ENCODE data around the gene ATXN1.
"Not testable (repeated sequence)": the region's sequence is repeated elsewhere in the genome, so short reads cannot be mapped to it uniquely, and the experiment has no call there.

The ATXN1 gene

DNA sequence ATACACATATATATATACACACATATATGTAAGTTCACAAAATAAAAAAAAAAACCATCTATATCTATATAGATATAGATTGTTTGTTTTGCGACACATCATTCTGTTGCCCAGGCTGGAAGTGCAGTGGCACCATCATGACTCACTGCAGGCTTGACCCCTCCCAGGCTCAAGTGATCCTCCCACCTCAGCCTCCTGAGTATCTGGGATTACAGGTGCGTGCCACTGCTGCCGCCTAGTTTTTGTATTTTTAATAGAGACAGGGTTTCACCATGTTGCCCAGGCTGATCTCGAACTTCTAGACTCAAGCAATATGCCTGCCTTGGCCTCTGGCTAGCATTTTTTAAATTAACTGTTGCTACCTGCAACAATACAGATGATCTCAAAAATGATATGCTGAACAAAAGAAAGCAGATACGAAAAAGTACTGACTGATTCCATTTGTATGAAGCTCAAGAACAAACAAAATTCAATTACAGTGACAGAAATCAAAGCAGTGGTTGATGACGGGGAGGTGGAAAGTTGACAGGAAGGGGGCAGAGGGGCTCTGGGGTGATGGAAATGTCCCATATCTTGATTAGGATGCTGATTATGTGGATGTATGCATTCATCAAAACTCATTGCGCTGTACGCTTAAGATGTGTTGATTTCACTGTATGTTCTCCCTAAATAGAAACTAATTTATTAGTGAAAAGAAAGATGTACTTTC lies 49.6 kb downstream of the ATXN1 start:
- Histone ChIP-seq H3K36me3 (ENCODE audit: control insufficient read depth, low read length) (no peaks in the 10 kb centered on the region), H3K4me3 (ENCODE audit: low read length) (no peak overlapping the region), H3K4me2 (ENCODE audit: low read length) (no peak overlapping the region; the same call in 1 of the 2 replicates), H3K27ac (ENCODE audit: low read depth, low read length) (no peak overlapping the region), H3K27me3 (ENCODE audit: control insufficient read depth, low read length) (no peaks in the 10 kb centered on the region; the same call in 1 of the 2 replicates), H4K20me1 (ENCODE audit: control insufficient read depth, insufficient read depth, low read depth, low read length) (no peaks in the 10 kb centered on the region), H3K9me2 (replicated peaks; ENCODE audit: control insufficient read depth, low read length) (no peaks in the 10 kb centered on the region), H3F3A (ENCODE audit: control insufficient read depth, insufficient read depth) (no peaks in the 10 kb centered on the region), H3K4me1 (ENCODE audit: control insufficient read depth, low read length) (peaks cover 26% of the 10 kb centered on the region), H3K9me3 (ENCODE audit: control insufficient read depth, insufficient read depth, low read length) (no peaks in the 10 kb centered on the region), H3K79me2 (ENCODE audit: control insufficient read depth, low read length) (no peaks in the 10 kb centered on the region)
- TF ChIP-seq CTCF (IDR thresholded peaks at IDR 0.05; ENCODE audit: low read depth, low read length, poor library complexity, severe bottlenecking) (no peak), EZH2phosphoT487 (IDR thresholded peaks at IDR 0.05; ENCODE audit: borderline replicate concordance, low read length) (no peak)

- Histone ChIP-seq H3K4me2 (ENCODE audit: low read length) (peak overlapping the region; percentile 40; the same call in 1 of the 2 replicates), H3K4me3 (ENCODE audit: low read length) (no peak overlapping the region), H4K20me1 (ENCODE audit: control insufficient read depth, insufficient read depth, low read depth, low read length) (no peaks in the 10 kb centered on the region), H3K27me3 (ENCODE audit: control insufficient read depth, low read length) (no peaks in the 10 kb centered on the region), H3K79me2 (ENCODE audit: control insufficient read depth, low read length) (no peaks in the 10 kb centered on the region), H3K4me1 (ENCODE audit: control insufficient read depth, low read length) (peaks cover 13% of the 10 kb centered on the region), H3K9me3 (ENCODE audit: control insufficient read depth, insufficient read depth, low read length) (no peaks in the 10 kb centered on the region), H3K9me2 (replicated peaks; ENCODE audit: control insufficient read depth, low read length) (no peaks in the 10 kb centered on the region), H3K36me3 (ENCODE audit: control insufficient read depth, low read length) (no peaks in the 10 kb centered on the region), H3K27ac (ENCODE audit: low read depth, low read length) (no peak overlapping the region), H3F3A (ENCODE audit: control insufficient read depth, insufficient read depth) (no peaks in the 10 kb centered on the region)
- TF ChIP-seq CTCF (IDR thresholded peaks at IDR 0.05; ENCODE audit: low read depth, low read length, poor library complexity, severe bottlenecking) (no peak), EZH2phosphoT487 (IDR thresholded peaks at IDR 0.05; ENCODE audit: borderline replicate concordance, low read length) (no peak)
Observed at GRCh38 chr6:16706911-16707783, 54.1 kb downstream of the ATXN1 start.

DNA sequence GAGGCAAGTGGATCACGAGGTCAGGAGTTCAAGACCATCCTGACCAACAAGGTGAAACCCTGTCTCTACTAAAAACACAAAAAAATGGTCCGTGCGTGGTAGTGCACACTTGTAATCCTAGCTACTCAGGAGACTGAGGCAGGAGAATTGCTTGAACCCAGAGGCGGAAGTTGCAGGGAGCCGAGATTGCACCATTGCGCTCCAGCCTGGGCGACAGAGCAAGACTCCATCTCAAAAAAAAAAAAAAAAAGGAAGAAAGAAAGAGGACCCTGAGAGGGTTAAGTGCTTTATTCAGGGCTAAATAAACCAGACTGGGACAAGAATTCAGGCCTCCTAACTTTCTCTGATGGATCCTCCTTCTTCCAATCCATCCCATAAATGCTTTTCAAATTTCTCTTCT lies 54.8 kb downstream of the ATXN1 start:
- not testable (repeated sequence) for H3K36me3 ChIP-seq (ENCODE audit: control insufficient read depth, low read length); H3K9me2 ChIP-seq (replicated peaks; ENCODE audit: control insufficient read depth, low read length); H3K4me3 ChIP-seq (ENCODE audit: low read length); H3K4me2 ChIP-seq (ENCODE audit: low read length); H3F3A ChIP-seq (ENCODE audit: control insufficient read depth, insufficient read depth); H3K9me3 ChIP-seq (ENCODE audit: control insufficient read depth, insufficient read depth, low read length); H3K27me3 ChIP-seq (ENCODE audit: control insufficient read depth, low read length); H4K20me1 ChIP-seq (ENCODE audit: control insufficient read depth, insufficient read depth, low read depth, low read length); H3K27ac ChIP-seq (ENCODE audit: low read depth, low read length); H3K79me2 ChIP-seq (ENCODE audit: control insufficient read depth, low read length)
- peaks cover 13% of the 10 kb centered on the region for H3K4me1 ChIP-seq (ENCODE audit: control insufficient read depth, low read length)

GRCh38 chr6:16706029-16706428 lies 55.2 kb downstream of the ATXN1 start:
- H3K4me2 ChIP-seq (ENCODE audit: low read length), result no peak overlapping the region
- H3K9me3 ChIP-seq (ENCODE audit: control insufficient read depth, insufficient read depth, low read length), result no peaks in the 10 kb centered on the region
- H3K9me2 ChIP-seq (replicated peaks; ENCODE audit: control insufficient read depth, low read length), result no peaks in the 10 kb centered on the region
- no peak for TF ChIP-seq CTCF (IDR thresholded peaks at IDR 0.05; ENCODE audit: low read depth, low read length, poor library complexity, severe bottlenecking)
- no peak for TF ChIP-seq EZH2phosphoT487 (IDR thresholded peaks at IDR 0.05; ENCODE audit: borderline replicate concordance, low read length)
- no peaks in the 10 kb centered on the region for H3K36me3 ChIP-seq (ENCODE audit: control insufficient read depth, low read length)
- peaks cover 18% of the 10 kb centered on the region for H3K4me1 ChIP-seq (ENCODE audit: control insufficient read depth, low read length)
- no peaks in the 10 kb centered on the region for H4K20me1 ChIP-seq (ENCODE audit: control insufficient read depth, insufficient read depth, low read depth, low read length)
- no peak overlapping the region for H3K4me3 ChIP-seq (ENCODE audit: low read length)
- H3K27ac ChIP-seq (ENCODE audit: low read depth, low read length), result no peak overlapping the region
- H3K27me3 ChIP-seq (ENCODE audit: control insufficient read depth, low read length), result no peaks in the 10 kb centered on the region
- no peaks in the 10 kb centered on the region for H3K79me2 ChIP-seq (ENCODE audit: control insufficient read depth, low read length)
- H3F3A ChIP-seq (ENCODE audit: control insufficient read depth, insufficient read depth), result no peaks in the 10 kb centered on the region
